ENCODE measurements around the gene ARPP21. TPM values are rescaled to one million over a fixed set of nuclear protein-coding genes. Genes with fewer than 3 reads are reported as not detected.

The ARPP21 gene
- total RNA-seq: 116 TPM
- polyA plus RNA-seq (ENCODE audit: insufficient read depth in 1 of 8, insufficient read length in 8 of 8, low replicate concordance in 1 of 8): 100 to 1,000 TPM; 137 to 225 (median 163) TPM
- long read RNA-seq, donor 1, partial matches to known transcripts: 0 of 7 reads
- long read RNA-seq, donor 1, other reads (novel, unspliced or antisense): 0 of 7 reads
- long read RNA-seq, donor 2, partial matches to known transcripts: 0 of 1 reads
- long read RNA-seq, donor 2, other reads (novel, unspliced or antisense): 0 of 1 reads
- long read RNA-seq, donor 3, transcript ARPP21-203 (6 exons, 2,416 nt): major isoform, 9 of 81 reads
- long read RNA-seq, donor 3, transcript ARPP21-232 (2 exons, 1,104 nt): minor isoform, 5 of 81 reads
- long read RNA-seq, donor 3, transcript ARPP21-231 (6 exons, 572 nt): minor isoform, 5 of 81 reads
- long read RNA-seq, donor 3, partial matches to known transcripts: 24 of 81 reads
- long read RNA-seq, donor 3, other reads (novel, unspliced or antisense): 31 of 81 reads
- long read RNA-seq, donor 4, partial matches to known transcripts: 22 of 36 reads
- long read RNA-seq, donor 4, other reads (novel, unspliced or antisense): 0 of 36 reads
- long read RNA-seq, donor 5, transcript ARPP21-203 (6 exons, 2,416 nt): major isoform, 7 of 98 reads
- long read RNA-seq, donor 5, partial matches to known transcripts: 47 of 98 reads
- long read RNA-seq, donor 5, other reads (novel, unspliced or antisense): 31 of 98 reads
- long read RNA-seq, donor 6, transcript ARPP21-205 (5 exons, 550 nt): minor isoform, 6 of 134 reads
- long read RNA-seq, donor 6, transcript ARPP21-232 (2 exons, 1,104 nt): minor isoform, 5 of 134 reads
- long read RNA-seq, donor 6, transcript ARPP21-203 (6 exons, 2,416 nt): major isoform, 11 of 134 reads
- long read RNA-seq, donor 6, partial matches to known transcripts: 101 of 134 reads
- long read RNA-seq, donor 6, other reads (novel, unspliced or antisense): 0 of 134 reads
- long read RNA-seq, donor 7, transcript ARPP21-205 (5 exons, 550 nt): major isoform, 5 of 43 reads
- long read RNA-seq, donor 7, transcript ARPP21-232 (2 exons, 1,104 nt): major isoform, 5 of 43 reads
- long read RNA-seq, donor 7, partial matches to known transcripts: 24 of 43 reads
- long read RNA-seq, donor 7, other reads (novel, unspliced or antisense): 0 of 43 reads
- long read RNA-seq, donor 8, partial matches to known transcripts: 18 of 27 reads
- long read RNA-seq, donor 8, other reads (novel, unspliced or antisense): 0 of 27 reads
- long read RNA-seq, donor 9, transcript ARPP21-203 (6 exons, 2,416 nt): major isoform, 5 of 42 reads
- long read RNA-seq, donor 9, partial matches to known transcripts: 30 of 42 reads
- long read RNA-seq, donor 9, other reads (novel, unspliced or antisense): 0 of 42 reads
- long read RNA-seq, donor 10, transcript ARPP21-232 (2 exons, 1,104 nt): minor isoform, 5 of 78 reads
- long read RNA-seq, donor 10, transcript ARPP21-204 (5 exons, 2,506 nt): minor isoform, 5 of 78 reads
- long read RNA-seq, donor 10, transcript ARPP21-205 (5 exons, 550 nt): major isoform, 7 of 78 reads
- long read RNA-seq, donor 10, transcript ARPP21-203 (6 exons, 2,416 nt): minor isoform, 5 of 78 reads
- long read RNA-seq, donor 10, partial matches to known transcripts: 49 of 78 reads
- long read RNA-seq, donor 10, other reads (novel, unspliced or antisense): 0 of 78 reads
- long read RNA-seq, donor 11, partial matches to known transcripts: 15 of 25 reads
- long read RNA-seq, donor 11, other reads (novel, unspliced or antisense): 0 of 25 reads

GRCh38 chr3:35639254-35640186 is at the start of gene ARPP21:
TSS of gene ARPP21 (plus strand) at chr3:35639525. CDS start at chr3:35681752, 42,227 bp downstream.
- peak within 1 kb of the TSS; percentile 89 for H3K27ac ChIP-seq (ENCODE audit: low read length)
- peak; percentile 75 for DNase-seq
- under 1% methylated on average over 75 of the region's 83 CpGs for WGBS (ENCODE audit: insufficient coverage)
- peaks cover 2% of the 10 kb centered on the region for H3K4me1 ChIP-seq (ENCODE audit: control insufficient read depth, insufficient read depth, low read length)
- H3K36me3 ChIP-seq (ENCODE audit: control insufficient read depth, insufficient read depth, low read length): no peaks in the 10 kb centered on the region
- no peaks in the 10 kb centered on the region for H3K9me3 ChIP-seq (replicated peaks; ENCODE audit: control insufficient read depth, low read depth, low read length)
- peak within 1 kb of the TSS; percentile 63 for H3K4me3 ChIP-seq (ENCODE audit: low read length)
- H3K27me3 ChIP-seq (ENCODE audit: control insufficient read depth, insufficient read depth, low read length): peaks cover 16% of the 10 kb centered on the region

- no peak for DNase-seq
- Histone ChIP-seq H3K27me3 (ENCODE audit: control insufficient read depth, insufficient read depth, low read length) (no peaks in the 10 kb centered on the region), H3K4me3 (ENCODE audit: low read length) (no peak overlapping the region), H3K4me1 (ENCODE audit: control insufficient read depth, insufficient read depth, low read length) (no peaks in the 10 kb centered on the region), H3K27ac (ENCODE audit: low read length) (no peak overlapping the region), H3K36me3 (ENCODE audit: control insufficient read depth, insufficient read depth, low read length) (no peaks in the 10 kb centered on the region), H3K9me3 (replicated peaks; ENCODE audit: control insufficient read depth, low read depth, low read length) (no peaks in the 10 kb centered on the region)
- 80% methylated on average over 2 of the region's 5 CpGs for WGBS (ENCODE audit: insufficient coverage)
These were observed 46.6 kb upstream of the ARPP21 start for GRCh38 chr3:35592589-35593295.

- H3K27me3 ChIP-seq (ENCODE audit: control insufficient read depth, insufficient read depth, low read length): no peaks in the 10 kb centered on the region
- H3K4me1 ChIP-seq (ENCODE audit: control insufficient read depth, insufficient read depth, low read length): no peaks in the 10 kb centered on the region
- H3K9me3 ChIP-seq (replicated peaks; ENCODE audit: control insufficient read depth, low read depth, low read length): no peaks in the 10 kb centered on the region
- no peaks in the 10 kb centered on the region for H3K36me3 ChIP-seq (ENCODE audit: control insufficient read depth, insufficient read depth, low read length)
- no peak overlapping the region for H3K4me3 ChIP-seq (ENCODE audit: low read length)
- H3K27ac ChIP-seq (ENCODE audit: low read length): no peak overlapping the region
- DNase-seq: no peak
These were observed 44.6 kb upstream of the ARPP21 start for GRCh38 chr3:35594739-35595138.

- Histone ChIP-seq H3K27ac (ENCODE audit: low read length) (no peak overlapping the region), H3K4me1 (ENCODE audit: control insufficient read depth, insufficient read depth, low read length) (no peaks in the 10 kb centered on the region), H3K9me3 (replicated peaks; ENCODE audit: control insufficient read depth, low read depth, low read length) (no peaks in the 10 kb centered on the region), H3K4me3 (ENCODE audit: low read length) (no peak overlapping the region), H3K36me3 (ENCODE audit: control insufficient read depth, insufficient read depth, low read length) (no peaks in the 10 kb centered on the region), H3K27me3 (ENCODE audit: control insufficient read depth, insufficient read depth, low read length) (no peaks in the 10 kb centered on the region)
- no peak for DNase-seq
- WGBS (ENCODE audit: insufficient coverage): no CpG with 5 or more reads among the region's 3 CpGs
These were observed 42.9 kb upstream of the ARPP21 start for GRCh38 chr3:35596335-35596995.

GRCh38 chr3:35597490-35597889 is 41.8 kb upstream of the ARPP21 start:
- Histone ChIP-seq H3K27me3 (ENCODE audit: control insufficient read depth, insufficient read depth, low read length) (no peaks in the 10 kb centered on the region), H3K36me3 (ENCODE audit: control insufficient read depth, insufficient read depth, low read length) (no peaks in the 10 kb centered on the region), H3K9me3 (replicated peaks; ENCODE audit: control insufficient read depth, low read depth, low read length) (no peaks in the 10 kb centered on the region), H3K27ac (ENCODE audit: low read length) (no peak overlapping the region), H3K4me3 (ENCODE audit: low read length) (no peak overlapping the region), H3K4me1 (ENCODE audit: control insufficient read depth, insufficient read depth, low read length) (no peaks in the 10 kb centered on the region)
- DNase-seq: no peak
- no CpG with 5 or more reads among the region's 3 CpGs for WGBS (ENCODE audit: insufficient coverage)

GRCh38 chr3:35598804-35599203 is 40.5 kb upstream of the ARPP21 start:
- Histone ChIP-seq H3K4me3 (ENCODE audit: low read length) (no peak overlapping the region), H3K4me1 (ENCODE audit: control insufficient read depth, insufficient read depth, low read length) (no peaks in the 10 kb centered on the region), H3K36me3 (ENCODE audit: control insufficient read depth, insufficient read depth, low read length) (no peaks in the 10 kb centered on the region), H3K9me3 (replicated peaks; ENCODE audit: control insufficient read depth, low read depth, low read length) (no peaks in the 10 kb centered on the region), H3K27me3 (ENCODE audit: control insufficient read depth, insufficient read depth, low read length) (no peaks in the 10 kb centered on the region), H3K27ac (ENCODE audit: low read length) (no peak overlapping the region)
- DNase-seq: no peak
- 100% methylated on average over 1 of the region's 1 CpG for WGBS (ENCODE audit: insufficient coverage)

- no peak overlapping the region for H3K4me3 ChIP-seq (ENCODE audit: low read length)
- H3K27me3 ChIP-seq (ENCODE audit: control insufficient read depth, insufficient read depth, low read length): no peaks in the 10 kb centered on the region
- H3K27ac ChIP-seq (ENCODE audit: low read length): no peak overlapping the region
- no peaks in the 10 kb centered on the region for H3K9me3 ChIP-seq (replicated peaks; ENCODE audit: control insufficient read depth, low read depth, low read length)
- no peaks in the 10 kb centered on the region for H3K4me1 ChIP-seq (ENCODE audit: control insufficient read depth, insufficient read depth, low read length)
- no peaks in the 10 kb centered on the region for H3K36me3 ChIP-seq (ENCODE audit: control insufficient read depth, insufficient read depth, low read length)
- no peak for DNase-seq
These were observed 37.4 kb upstream of the ARPP21 start for GRCh38 chr3:35601959-35602358.

- Histone ChIP-seq H3K4me1 (ENCODE audit: control insufficient read depth, insufficient read depth, low read length) (no peaks in the 10 kb centered on the region), H3K9me3 (replicated peaks; ENCODE audit: control insufficient read depth, low read depth, low read length) (no peaks in the 10 kb centered on the region), H3K27me3 (ENCODE audit: control insufficient read depth, insufficient read depth, low read length) (no peaks in the 10 kb centered on the region), H3K4me3 (ENCODE audit: low read length) (no peak overlapping the region), H3K36me3 (ENCODE audit: control insufficient read depth, insufficient read depth, low read length) (no peaks in the 10 kb centered on the region), H3K27ac (ENCODE audit: low read length) (no peak overlapping the region)
- peak; percentile 15 for DNase-seq
- 69% methylated on average over 5 of the region's 7 CpGs for WGBS (ENCODE audit: insufficient coverage)
These were observed 36.9 kb upstream of the ARPP21 start for GRCh38 chr3:35602395-35602936.
